Liver (tissue), 3 donors: ENCODE data around the gene BAHCC1.

Source experiments
- ATF3 ChIP-seq: IDR thresholded peaks from 2 replicates; pipeline ENCODE4 v1.6.1; 2016; ENCODE audit warnings: antibody characterized with exemption
- CTCF ChIP-seq: fragments of 150-350 bp; IDR thresholded peaks from 2 replicates; pipeline ENCODE4 v1.5.1; 2017; ENCODE audit warnings: improper control_type of control experiment, low read depth, low read length; ENCODE audit not compliant: missing input control
- EGR1 ChIP-seq, 2 donors: IDR thresholded peaks; 2 replicates each; pipeline ENCODE4 v1.6.1; 2016 to 2018; ENCODE audit warnings: antibody characterized with exemption in 2 of 2, low read depth in 2 of 2
- JUND ChIP-seq, 2 donors: IDR thresholded peaks; 2 replicates each; pipeline ENCODE4 v1.6.1; 2016; ENCODE audit warnings: antibody characterized with exemption in 2 of 2
- MAX ChIP-seq: IDR thresholded peaks from 2 replicates; pipeline ENCODE4 v1.6.1; 2016; ENCODE audit warnings: antibody characterized with exemption
- RAD21 ChIP-seq, 2 donors: IDR thresholded peaks; 2 replicates each; pipeline ENCODE4 v1.6.1; 2016; ENCODE audit warnings: antibody characterized with exemption in 2 of 2, mild to moderate bottlenecking in 2 of 2
- REST ChIP-seq: IDR thresholded peaks from 2 replicates; pipeline ENCODE4 v1.6.1; 2016; ENCODE audit warnings: antibody characterized with exemption, mild to moderate bottlenecking
- RXRA ChIP-seq, 2 donors: IDR thresholded peaks; 2 replicates each; pipeline ENCODE4 v1.6.1; 2017 to 2018; ENCODE audit warnings: antibody characterized with exemption in 2 of 2, mild to moderate bottlenecking in 1 of 2
- SP1 ChIP-seq: IDR thresholded peaks from 2 replicates; pipeline ENCODE4 v1.6.1; 2018; ENCODE audit warnings: antibody characterized with exemption, mild to moderate bottlenecking
- TAF1 ChIP-seq: conservative IDR thresholded peaks from 2 replicates; pipeline ENCODE4 v1.6.1; 2016; ENCODE audit warnings: antibody characterized with exemption, mild to moderate bottlenecking
- YY1 ChIP-seq: IDR thresholded peaks from 2 replicates; pipeline ENCODE4 v1.6.1; 2016; ENCODE audit warnings: antibody characterized with exemption, mild to moderate bottlenecking
- ZBTB33 ChIP-seq: IDR thresholded peaks from 2 replicates; pipeline ENCODE4 v1.6.1; 2016; ENCODE audit warnings: antibody characterized with exemption
- donor health status: healthy.
- donor health status: healthy.

GRCh38 chr17:81479175-81480071 lies 84.2 kb downstream of the BAHCC1 start:
- TF ChIP-seq CTCF (no peak), REST (no peak), JUND (IDR thresholded peaks at IDR 0.05) (no peak), TAF1 (no peak), ZBTB33 (no peak), EGR1 (IDR thresholded peaks at IDR 0.05; ENCODE audit: low read depth in 2 of 2) (no peak), RAD21 (IDR thresholded peaks at IDR 0.05) (no peak), YY1 (no peak), SP1 (no peak), RXRA (IDR thresholded peaks at IDR 0.05) (no peak), MAX (no peak), ATF3 (no peak)
